HEK293 (cell line): ENCODE results near the gene IFI44L.

Experiments
- CTCF ChIA-PET: fragments of 350-600 bp; formaldehyde crosslinking; extraction: SDS; loops from one replicate; lab custom pipeline; 2021; ENCODE audit warnings: antibody characterized with exemption; lab: Yijun Ruan, JAX
- POLR2A ChIA-PET: fragments of 300-600 bp; formaldehyde crosslinking; extraction: SDS; loops from one replicate; lab custom pipeline; 2020; ENCODE audit warnings: antibody characterized with exemption, inconsistent platforms; lab: Yijun Ruan, JAX
- H3K27ac ChIP-seq: fragments of 200-500 bp; sonication (Bioruptor generic); 2 replicates; pipeline ENCODE4 v1.5.1; 2014; ENCODE audit warnings: low read depth, low read length, control low read depth, inconsistent platforms; ENCODE audit errors: extremely low read depth
- H3K36me3 ChIP-seq, 2 experiments: fragments of 200-500 bp in 1 of 2; sonication (Bioruptor generic) in 1 of 2; 1 replicate in 1 of 2; 2 replicates in 1 of 2; pipeline ENCODE4 v1.5.1; 2014 to 2017; ENCODE audit warnings: inconsistent platforms in 2 of 2, low read length in 2 of 2; ENCODE audit not compliant: control insufficient read depth in 2 of 2, insufficient read depth in 1 of 2
- H3K4me1 ChIP-seq: fragments of 200-500 bp; sonication (Bioruptor generic); 2 replicates; pipeline ENCODE4 v1.5.1; 2014; ENCODE audit warnings: mild to moderate bottlenecking, low read length, inconsistent platforms; ENCODE audit not compliant: control insufficient read depth, insufficient read depth
- H3K4me3 ChIP-seq: 2 replicates; pipeline ENCODE4 v1.5.1; 2011; ENCODE audit warnings: low read depth, mild to moderate bottlenecking, control low read depth, low read length, moderate library complexity
- H3K9me3 ChIP-seq: fragments of 200-500 bp; sonication (Bioruptor generic); 2 replicates; pipeline ENCODE4 v1.5.1; 2014; ENCODE audit warnings: low read depth, low read length, inconsistent platforms; ENCODE audit not compliant: control insufficient read depth, insufficient read depth
- ZNF114 ChIP-seq: fragments of 450-650 bp; formaldehyde crosslinking; IDR thresholded peaks from 2 replicates; pipeline ENCODE4 v1.5.0; 2017; ENCODE audit warnings: missing biosample characterization, missing genetic modification characterization
- ZNF155 ChIP-seq: fragments of 450-650 bp; formaldehyde crosslinking; IDR thresholded peaks from 2 replicates; pipeline ENCODE4 v1.5.1; 2016; ENCODE audit warnings: missing biosample characterization, missing genetic modification characterization
- ZNF473 ChIP-seq: fragments of 450-650 bp; formaldehyde crosslinking; IDR thresholded peaks from 2 replicates; pipeline ENCODE4 v1.5.1; 2017; ENCODE audit warnings: missing biosample characterization, missing genetic modification characterization
- ZNF600 ChIP-seq: fragments of 450-650 bp; formaldehyde crosslinking; IDR thresholded peaks from 2 replicates; pipeline ENCODE4 v1.5.1; 2016; ENCODE audit warnings: missing biosample characterization, missing genetic modification characterization
- ZNF701 ChIP-seq: fragments of 450-650 bp; formaldehyde crosslinking; IDR thresholded peaks from 2 replicates; pipeline ENCODE4 v1.5.1; 2016; ENCODE audit warnings: missing biosample characterization, missing genetic modification characterization
- ZNF792 ChIP-seq: fragments of 450-650 bp; formaldehyde crosslinking; IDR thresholded peaks from 2 replicates; pipeline ENCODE4 v1.5.1; 2016; ENCODE audit warnings: missing biosample characterization, missing genetic modification characterization
- ZNF830 ChIP-seq: fragments of 450-650 bp; IDR thresholded peaks from 2 replicates; pipeline ENCODE4 v1.5.0; 2018; ENCODE audit warnings: missing biosample characterization, missing genetic modification characterization, low read depth, mild to moderate bottlenecking, moderate library complexity
- TF ChIP-seq, protein P1 (sequence below): fragments of 450-650 bp; formaldehyde crosslinking; IDR thresholded peaks from 2 replicates; pipeline ENCODE4 v1.5.1; 2016; ENCODE audit warnings: missing biosample characterization, missing genetic modification characterization, borderline replicate concordance
- TF ChIP-seq, protein P2 (sequence below): IDR thresholded peaks from 2 replicates; pipeline ENCODE4 v1.6.1; 2011; ENCODE audit warnings: mild to moderate bottlenecking, low read depth, low read length, borderline replicate concordance
- TF ChIP-seq, protein P3 (sequence below): fragments of 450-650 bp; formaldehyde crosslinking; IDR thresholded peaks from 2 replicates; pipeline ENCODE4 v1.5.1; 2016; ENCODE audit warnings: missing biosample characterization, missing genetic modification characterization
- TF ChIP-seq, protein P4 (sequence below): fragments of 450-650 bp; formaldehyde crosslinking; IDR thresholded peaks from 2 replicates; pipeline ENCODE4 v1.5.1; 2016; ENCODE audit warnings: missing biosample characterization, missing genetic modification characterization
- TF ChIP-seq, protein P5 (sequence below): fragments of 450-650 bp; IDR thresholded peaks from 2 replicates; pipeline ENCODE4 v1.5.1; 2018; ENCODE audit warnings: missing biosample characterization, mild to moderate bottlenecking, missing genetic modification characterization
- TF ChIP-seq, protein P6 (sequence below): fragments of 450-650 bp; formaldehyde crosslinking; IDR thresholded peaks from 2 replicates; pipeline ENCODE4 v1.5.1; 2016; ENCODE audit warnings: missing biosample characterization, missing genetic modification characterization

Gene IFI44L

DNA sequence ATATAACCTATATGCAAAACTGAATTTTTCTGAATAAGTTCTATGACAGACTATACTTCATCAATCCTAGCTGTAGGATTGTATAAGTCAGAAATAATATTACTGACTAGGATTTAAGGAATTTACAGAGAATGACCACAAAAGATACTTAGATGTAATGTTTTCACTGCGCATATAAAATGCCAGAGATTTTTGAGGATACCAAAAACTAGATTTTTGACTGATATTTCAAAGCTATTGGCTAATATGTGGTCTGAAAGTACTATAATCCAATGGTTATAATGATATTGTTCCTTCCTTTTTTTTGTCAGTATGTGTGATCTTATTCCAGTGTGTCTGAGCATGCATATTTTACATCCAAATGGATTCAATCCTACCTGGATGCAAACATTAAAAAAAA, 17.0 kb upstream of the IFI44L start (continued):
- TF ChIP-seq, protein P1, sequence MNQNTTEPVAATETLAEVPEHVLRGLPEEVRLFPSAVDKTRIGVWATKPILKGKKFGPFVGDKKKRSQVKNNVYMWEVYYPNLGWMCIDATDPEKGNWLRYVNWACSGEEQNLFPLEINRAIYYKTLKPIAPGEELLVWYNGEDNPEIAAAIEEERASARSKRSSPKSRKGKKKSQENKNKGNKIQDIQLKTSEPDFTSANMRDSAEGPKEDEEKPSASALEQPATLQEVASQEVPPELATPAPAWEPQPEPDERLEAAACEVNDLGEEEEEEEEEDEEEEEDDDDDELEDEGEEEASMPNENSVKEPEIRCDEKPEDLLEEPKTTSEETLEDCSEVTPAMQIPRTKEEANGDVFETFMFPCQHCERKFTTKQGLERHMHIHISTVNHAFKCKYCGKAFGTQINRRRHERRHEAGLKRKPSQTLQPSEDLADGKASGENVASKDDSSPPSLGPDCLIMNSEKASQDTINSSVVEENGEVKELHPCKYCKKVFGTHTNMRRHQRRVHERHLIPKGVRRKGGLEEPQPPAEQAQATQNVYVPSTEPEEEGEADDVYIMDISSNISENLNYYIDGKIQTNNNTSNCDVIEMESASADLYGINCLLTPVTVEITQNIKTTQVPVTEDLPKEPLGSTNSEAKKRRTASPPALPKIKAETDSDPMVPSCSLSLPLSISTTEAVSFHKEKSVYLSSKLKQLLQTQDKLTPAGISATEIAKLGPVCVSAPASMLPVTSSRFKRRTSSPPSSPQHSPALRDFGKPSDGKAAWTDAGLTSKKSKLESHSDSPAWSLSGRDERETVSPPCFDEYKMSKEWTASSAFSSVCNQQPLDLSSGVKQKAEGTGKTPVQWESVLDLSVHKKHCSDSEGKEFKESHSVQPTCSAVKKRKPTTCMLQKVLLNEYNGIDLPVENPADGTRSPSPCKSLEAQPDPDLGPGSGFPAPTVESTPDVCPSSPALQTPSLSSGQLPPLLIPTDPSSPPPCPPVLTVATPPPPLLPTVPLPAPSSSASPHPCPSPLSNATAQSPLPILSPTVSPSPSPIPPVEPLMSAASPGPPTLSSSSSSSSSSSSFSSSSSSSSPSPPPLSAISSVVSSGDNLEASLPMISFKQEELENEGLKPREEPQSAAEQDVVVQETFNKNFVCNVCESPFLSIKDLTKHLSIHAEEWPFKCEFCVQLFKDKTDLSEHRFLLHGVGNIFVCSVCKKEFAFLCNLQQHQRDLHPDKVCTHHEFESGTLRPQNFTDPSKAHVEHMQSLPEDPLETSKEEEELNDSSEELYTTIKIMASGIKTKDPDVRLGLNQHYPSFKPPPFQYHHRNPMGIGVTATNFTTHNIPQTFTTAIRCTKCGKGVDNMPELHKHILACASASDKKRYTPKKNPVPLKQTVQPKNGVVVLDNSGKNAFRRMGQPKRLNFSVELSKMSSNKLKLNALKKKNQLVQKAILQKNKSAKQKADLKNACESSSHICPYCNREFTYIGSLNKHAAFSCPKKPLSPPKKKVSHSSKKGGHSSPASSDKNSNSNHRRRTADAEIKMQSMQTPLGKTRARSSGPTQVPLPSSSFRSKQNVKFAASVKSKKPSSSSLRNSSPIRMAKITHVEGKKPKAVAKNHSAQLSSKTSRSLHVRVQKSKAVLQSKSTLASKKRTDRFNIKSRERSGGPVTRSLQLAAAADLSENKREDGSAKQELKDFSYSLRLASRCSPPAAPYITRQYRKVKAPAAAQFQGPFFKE (tag by site-specific recombination) = no peak

DNA sequence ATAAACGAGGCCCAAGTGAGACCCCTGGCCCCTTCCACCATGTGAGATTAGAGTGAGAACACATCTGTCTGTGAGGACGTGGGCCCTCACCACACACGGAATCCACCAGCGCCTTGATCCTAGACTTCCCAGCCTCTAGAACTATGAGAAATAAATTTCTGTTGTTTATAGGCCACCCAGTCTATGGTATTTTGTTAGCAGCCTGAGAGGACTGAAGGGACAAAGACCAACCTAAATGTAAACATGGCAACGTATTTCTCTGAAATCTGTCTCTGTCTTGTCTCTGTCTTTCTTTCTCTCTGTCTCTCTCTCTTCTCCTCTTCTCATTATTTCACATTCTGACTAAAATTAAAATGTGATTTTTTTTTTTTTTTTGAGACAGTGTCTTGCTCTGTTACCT, 15.6 kb upstream of the IFI44L start:
- CTCF ChIA-PET = interaction anchor here (0.6 to 0.7 kb wide), 2 partner anchors 137 to 294 kb away, joined by 5 to 10 read pairs; no protein-coding TSS in a partner anchor
- Histone ChIP-seq H3K27ac (no peak overlapping the region), H3K4me3 (no peak overlapping the region), H3K36me3 (no peaks in the 10 kb centered on the region), H3K4me1 (no peaks in the 10 kb centered on the region), H3K9me3 (no peaks in the 10 kb centered on the region)
- POLR2A ChIA-PET = no interaction called here
- TF ChIP-seq ZNF701 (tag by site-specific recombination) = no peak
- TF ChIP-seq, protein P2, sequence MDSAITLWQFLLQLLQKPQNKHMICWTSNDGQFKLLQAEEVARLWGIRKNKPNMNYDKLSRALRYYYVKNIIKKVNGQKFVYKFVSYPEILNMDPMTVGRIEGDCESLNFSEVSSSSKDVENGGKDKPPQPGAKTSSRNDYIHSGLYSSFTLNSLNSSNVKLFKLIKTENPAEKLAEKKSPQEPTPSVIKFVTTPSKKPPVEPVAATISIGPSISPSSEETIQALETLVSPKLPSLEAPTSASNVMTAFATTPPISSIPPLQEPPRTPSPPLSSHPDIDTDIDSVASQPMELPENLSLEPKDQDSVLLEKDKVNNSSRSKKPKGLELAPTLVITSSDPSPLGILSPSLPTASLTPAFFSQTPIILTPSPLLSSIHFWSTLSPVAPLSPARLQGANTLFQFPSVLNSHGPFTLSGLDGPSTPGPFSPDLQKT = no peak
- TF ChIP-seq ZNF830 = no peak
- TF ChIP-seq, protein P3, sequence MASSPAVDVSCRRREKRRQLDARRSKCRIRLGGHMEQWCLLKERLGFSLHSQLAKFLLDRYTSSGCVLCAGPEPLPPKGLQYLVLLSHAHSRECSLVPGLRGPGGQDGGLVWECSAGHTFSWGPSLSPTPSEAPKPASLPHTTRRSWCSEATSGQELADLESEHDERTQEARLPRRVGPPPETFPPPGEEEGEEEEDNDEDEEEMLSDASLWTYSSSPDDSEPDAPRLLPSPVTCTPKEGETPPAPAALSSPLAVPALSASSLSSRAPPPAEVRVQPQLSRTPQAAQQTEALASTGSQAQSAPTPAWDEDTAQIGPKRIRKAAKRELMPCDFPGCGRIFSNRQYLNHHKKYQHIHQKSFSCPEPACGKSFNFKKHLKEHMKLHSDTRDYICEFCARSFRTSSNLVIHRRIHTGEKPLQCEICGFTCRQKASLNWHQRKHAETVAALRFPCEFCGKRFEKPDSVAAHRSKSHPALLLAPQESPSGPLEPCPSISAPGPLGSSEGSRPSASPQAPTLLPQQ = no peak
- no peak for TF ChIP-seq ZNF600 (tag by site-specific recombination)
- TF ChIP-seq, protein P4, sequence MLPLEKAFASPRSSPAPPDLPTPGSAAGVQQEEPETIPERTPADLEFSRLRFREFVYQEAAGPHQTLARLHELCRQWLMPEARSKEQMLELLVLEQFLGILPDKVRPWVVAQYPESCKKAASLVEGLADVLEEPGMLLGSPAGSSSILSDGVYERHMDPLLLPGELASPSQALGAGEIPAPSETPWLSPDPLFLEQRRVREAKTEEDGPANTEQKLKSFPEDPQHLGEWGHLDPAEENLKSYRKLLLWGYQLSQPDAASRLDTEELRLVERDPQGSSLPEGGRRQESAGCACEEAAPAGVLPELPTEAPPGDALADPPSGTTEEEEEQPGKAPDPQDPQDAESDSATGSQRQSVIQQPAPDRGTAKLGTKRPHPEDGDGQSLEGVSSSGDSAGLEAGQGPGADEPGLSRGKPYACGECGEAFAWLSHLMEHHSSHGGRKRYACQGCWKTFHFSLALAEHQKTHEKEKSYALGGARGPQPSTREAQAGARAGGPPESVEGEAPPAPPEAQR = no peak
- TF ChIP-seq ZNF114 (tag by site-specific recombination) = no peak
- no peak for TF ChIP-seq ZNF155 (tag by site-specific recombination)
- TF ChIP-seq, protein P5, sequence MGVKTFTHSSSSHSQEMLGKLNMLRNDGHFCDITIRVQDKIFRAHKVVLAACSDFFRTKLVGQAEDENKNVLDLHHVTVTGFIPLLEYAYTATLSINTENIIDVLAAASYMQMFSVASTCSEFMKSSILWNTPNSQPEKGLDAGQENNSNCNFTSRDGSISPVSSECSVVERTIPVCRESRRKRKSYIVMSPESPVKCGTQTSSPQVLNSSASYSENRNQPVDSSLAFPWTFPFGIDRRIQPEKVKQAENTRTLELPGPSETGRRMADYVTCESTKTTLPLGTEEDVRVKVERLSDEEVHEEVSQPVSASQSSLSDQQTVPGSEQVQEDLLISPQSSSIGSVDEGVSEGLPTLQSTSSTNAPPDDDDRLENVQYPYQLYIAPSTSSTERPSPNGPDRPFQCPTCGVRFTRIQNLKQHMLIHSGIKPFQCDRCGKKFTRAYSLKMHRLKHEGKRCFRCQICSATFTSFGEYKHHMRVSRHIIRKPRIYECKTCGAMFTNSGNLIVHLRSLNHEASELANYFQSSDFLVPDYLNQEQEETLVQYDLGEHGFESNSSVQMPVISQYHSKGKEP (tag by site-specific recombination) = no peak
- TF ChIP-seq, protein P6, sequence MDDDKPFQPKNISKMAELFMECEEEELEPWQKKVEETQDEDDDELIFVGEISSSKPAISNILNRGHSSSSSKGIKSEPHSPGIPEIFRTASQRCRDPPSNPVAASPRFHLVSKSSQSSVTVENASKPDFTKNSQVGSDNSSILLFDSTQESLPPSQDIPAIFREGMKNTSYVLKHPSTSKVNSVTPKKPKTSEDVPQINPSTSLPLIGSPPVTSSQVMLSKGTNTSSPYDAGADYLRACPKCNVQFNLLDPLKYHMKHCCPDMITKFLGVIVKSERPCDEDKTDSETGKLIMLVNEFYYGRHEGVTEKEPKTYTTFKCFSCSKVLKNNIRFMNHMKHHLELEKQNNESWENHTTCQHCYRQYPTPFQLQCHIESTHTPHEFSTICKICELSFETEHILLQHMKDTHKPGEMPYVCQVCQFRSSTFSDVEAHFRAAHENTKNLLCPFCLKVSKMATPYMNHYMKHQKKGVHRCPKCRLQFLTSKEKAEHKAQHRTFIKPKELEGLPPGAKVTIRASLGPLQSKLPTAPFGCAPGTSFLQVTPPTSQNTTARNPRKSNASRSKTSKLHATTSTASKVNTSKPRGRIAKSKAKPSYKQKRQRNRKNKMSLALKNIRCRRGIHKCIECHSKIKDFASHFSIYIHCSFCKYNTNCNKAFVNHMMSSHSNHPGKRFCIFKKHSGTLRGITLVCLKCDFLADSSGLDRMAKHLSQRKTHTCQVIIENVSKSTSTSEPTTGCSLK (tag by site-specific recombination) = no peak
- TF ChIP-seq ZNF792 (tag by site-specific recombination) = no peak
- TF ChIP-seq ZNF473 (tag by site-specific recombination) = no peak
